ENCODE results near the gene CD19. TPM values are rescaled to one million over a fixed set of nuclear protein-coding genes. Genes with fewer than 3 reads are reported as not detected.
"Not testable (repeated sequence)": the region's sequence is repeated elsewhere in the genome, so short reads cannot be mapped to it uniquely, and the experiment has no call there.

The CD19 gene
- not detected in 2 replicates for total RNA-seq (ENCODE audit: low replicate concordance)
- long read RNA-seq = 0 reads

DNA sequence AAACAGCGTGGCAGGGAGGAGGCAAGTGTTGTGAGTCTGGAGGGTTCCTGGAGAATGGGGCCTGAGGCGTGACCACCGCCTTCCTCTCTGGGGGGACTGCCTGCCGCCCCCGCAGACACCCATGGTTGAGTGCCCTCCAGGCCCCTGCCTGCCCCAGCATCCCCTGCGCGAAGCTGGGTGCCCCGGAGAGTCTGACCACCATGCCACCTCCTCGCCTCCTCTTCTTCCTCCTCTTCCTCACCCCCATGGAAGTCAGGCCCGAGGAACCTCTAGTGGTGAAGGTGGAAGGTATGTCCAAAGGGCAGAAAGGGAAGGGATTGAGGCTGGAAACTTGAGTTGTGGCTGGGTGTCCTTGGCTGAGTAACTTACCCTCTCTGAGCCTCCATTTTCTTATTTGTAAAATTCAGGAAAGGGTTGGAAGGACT, at the start of gene CD19:
TSS of gene CD19 (plus strand) at position 171 of the 425 bp plus-strand sequence. CDS start at position 201, 30 bp downstream.
- Mint-ChIP-seq H3K4me1 (ENCODE audit: unreplicated experiment) (peaks cover 12% of the 10 kb centered on the region), H3K4me3 (no peak within 1 kb of the TSS), H3K36me3 (no peaks in the 10 kb centered on the region), H3K27ac (peak within 1 kb of the TSS; percentile 58), H3K9me3 (peaks cover 5% of the 10 kb centered on the region), H3K27me3 (no peaks in the 10 kb centered on the region)
- TF ChIP-seq, protein P1, sequence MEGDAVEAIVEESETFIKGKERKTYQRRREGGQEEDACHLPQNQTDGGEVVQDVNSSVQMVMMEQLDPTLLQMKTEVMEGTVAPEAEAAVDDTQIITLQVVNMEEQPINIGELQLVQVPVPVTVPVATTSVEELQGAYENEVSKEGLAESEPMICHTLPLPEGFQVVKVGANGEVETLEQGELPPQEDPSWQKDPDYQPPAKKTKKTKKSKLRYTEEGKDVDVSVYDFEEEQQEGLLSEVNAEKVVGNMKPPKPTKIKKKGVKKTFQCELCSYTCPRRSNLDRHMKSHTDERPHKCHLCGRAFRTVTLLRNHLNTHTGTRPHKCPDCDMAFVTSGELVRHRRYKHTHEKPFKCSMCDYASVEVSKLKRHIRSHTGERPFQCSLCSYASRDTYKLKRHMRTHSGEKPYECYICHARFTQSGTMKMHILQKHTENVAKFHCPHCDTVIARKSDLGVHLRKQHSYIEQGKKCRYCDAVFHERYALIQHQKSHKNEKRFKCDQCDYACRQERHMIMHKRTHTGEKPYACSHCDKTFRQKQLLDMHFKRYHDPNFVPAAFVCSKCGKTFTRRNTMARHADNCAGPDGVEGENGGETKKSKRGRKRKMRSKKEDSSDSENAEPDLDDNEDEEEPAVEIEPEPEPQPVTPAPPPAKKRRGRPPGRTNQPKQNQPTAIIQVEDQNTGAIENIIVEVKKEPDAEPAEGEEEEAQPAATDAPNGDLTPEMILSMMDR (conservative IDR thresholded peaks at IDR 0.05) = no peak
- DNase-seq (ENCODE audit: extremely low spot score, unreplicated experiment) = no peak

DNA sequence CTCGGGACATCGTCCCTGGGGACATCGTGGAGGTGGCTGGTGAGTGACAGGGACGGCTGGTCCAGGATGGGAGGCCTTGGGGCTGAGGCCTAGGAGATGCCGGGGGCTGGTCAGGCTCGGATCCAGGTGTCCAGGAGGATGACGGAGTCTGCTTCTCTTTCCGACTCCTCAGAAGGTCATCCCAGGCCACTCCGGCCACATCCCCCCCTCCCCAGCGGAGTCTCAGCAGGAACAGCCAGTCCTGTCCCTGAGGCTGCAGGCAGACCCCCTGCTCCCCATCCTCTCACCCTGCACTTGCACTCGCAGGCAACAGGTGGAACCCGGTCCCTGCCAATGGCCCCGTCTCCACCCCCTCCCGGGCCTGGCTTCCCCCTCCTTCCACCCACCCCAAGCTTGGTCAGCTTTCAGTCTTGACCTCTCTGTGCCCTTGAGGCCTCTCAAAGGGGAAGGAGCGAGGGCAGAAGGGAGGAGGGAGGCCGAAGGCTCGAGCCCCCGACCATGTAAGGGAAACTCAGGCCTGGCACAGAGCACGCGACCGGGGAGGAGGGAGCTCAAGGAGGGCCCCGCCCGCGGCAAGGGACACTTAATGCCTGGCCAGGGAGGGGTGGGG, 49.1 kb upstream of the CD19 start:
- no peak for DNase-seq (ENCODE audit: extremely low spot score, unreplicated experiment)
- Mint-ChIP-seq H3K9me3 (no peaks in the 10 kb centered on the region), H3K4me1 (ENCODE audit: unreplicated experiment) (peaks cover 19% of the 10 kb centered on the region), H3K36me3 (no peaks in the 10 kb centered on the region), H3K27ac (no peak overlapping the region), H3K27me3 (peaks cover 8% of the 10 kb centered on the region), H3K4me3 (peak overlapping the region; percentile 52)
- TF ChIP-seq, protein P1 (conservative IDR thresholded peaks at IDR 0.05) = peak; percentile 26

DNA sequence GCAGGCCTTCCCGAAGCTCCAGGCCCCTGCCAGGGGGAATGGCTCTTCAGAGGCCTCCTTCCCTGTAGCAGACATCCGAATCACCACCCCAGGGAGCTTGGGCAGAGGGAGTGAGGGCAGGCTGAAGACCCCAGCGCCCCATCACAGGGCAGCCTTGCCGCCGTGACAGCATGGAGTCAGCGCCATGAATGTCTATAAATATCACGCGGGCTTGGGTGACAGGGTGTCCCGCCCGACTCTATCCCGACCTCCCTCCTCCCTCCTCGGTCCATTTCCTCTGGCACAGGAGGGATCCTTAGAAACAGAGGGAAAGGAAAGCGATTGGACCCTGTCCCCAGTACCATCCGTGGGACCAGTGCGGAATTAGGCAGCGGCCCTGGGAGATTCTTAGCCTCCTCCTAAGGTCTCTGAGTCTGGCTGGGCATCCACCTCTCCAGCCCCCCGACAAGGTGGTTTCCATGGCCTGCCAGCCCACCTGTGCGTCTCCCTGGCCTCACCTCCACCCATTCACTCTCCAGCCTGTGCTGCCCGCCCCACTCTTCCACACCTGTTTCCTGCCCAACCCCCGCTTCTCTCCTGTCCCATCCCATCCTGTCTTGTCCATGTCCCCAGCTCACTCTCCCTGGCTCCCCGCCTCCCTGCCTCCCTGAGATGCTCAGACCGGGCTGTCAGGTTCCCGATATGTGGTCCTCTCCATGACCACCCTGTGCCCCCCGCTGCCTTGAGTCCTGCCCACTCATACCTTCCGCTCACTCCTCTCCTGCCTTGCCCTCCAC, 48.4 kb upstream of the CD19 start:
- no peak for DNase-seq (ENCODE audit: extremely low spot score, unreplicated experiment)
- Mint-ChIP-seq H3K27ac (no peak overlapping the region), H3K9me3 (no peaks in the 10 kb centered on the region), H3K36me3 (no peaks in the 10 kb centered on the region), H3K4me3 (no peak overlapping the region), H3K4me1 (ENCODE audit: unreplicated experiment) (peaks cover 19% of the 10 kb centered on the region), H3K27me3 (peaks cover 8% of the 10 kb centered on the region)
- TF ChIP-seq, protein P1 (conservative IDR thresholded peaks at IDR 0.05) = no peak

DNA sequence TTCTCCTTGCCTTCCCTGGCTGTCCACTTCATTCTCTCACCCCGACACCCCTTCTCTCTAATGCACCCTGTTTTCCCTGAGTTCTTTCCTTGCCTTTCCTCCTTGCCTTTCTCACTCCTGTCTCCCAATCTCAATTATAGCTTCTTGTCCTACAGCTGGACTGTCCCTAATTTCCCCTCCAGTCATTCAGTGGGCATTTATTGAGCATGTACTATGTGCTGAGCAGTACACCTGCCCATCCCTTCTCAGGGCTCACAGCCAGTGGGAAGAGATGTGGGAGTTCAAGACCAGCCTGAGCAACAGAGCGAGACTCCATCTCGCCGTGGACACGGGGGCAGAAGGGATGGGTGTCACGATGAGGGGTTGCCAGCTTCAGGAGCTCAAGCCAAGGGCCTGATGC, 47.7 kb upstream of the CD19 start:
- Mint-ChIP-seq H3K27me3 (peaks cover 8% of the 10 kb centered on the region), H3K27ac (no peak overlapping the region), H3K4me1 (ENCODE audit: unreplicated experiment) (peaks cover 19% of the 10 kb centered on the region), H3K4me3 (no peak overlapping the region), H3K9me3 (no peaks in the 10 kb centered on the region), H3K36me3 (no peaks in the 10 kb centered on the region)
- DNase-seq (ENCODE audit: extremely low spot score, unreplicated experiment) = no peak
- TF ChIP-seq, protein P1 (conservative IDR thresholded peaks at IDR 0.05) = no peak

DNA sequence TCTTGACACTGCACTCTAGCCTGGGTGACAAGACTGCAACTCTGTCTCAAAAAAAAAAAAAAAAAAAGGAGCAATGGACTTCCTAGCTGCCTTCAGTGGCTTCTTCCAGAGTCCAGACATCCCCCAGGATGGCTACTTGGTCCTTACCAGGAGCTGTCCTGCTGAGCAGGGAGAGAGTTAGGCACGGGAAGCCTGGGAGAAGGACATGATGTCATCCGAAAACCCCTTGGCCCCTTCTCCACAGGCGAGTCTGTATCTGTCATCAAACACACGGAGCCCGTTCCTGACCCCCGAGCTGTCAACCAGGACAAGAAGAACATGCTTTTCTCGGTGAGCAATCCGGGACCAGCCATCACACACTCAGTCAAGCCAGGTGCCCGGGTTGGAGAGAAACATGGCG, 44.8 kb upstream of the CD19 start:
- H3K4me1 Mint-ChIP-seq (ENCODE audit: unreplicated experiment) = peaks cover 10% of the 10 kb centered on the region
- H3K36me3 Mint-ChIP-seq = no peaks in the 10 kb centered on the region
- DNase-seq (ENCODE audit: extremely low spot score, unreplicated experiment) = no peak
- no peaks in the 10 kb centered on the region for H3K9me3 Mint-ChIP-seq
- no peaks in the 10 kb centered on the region for H3K27me3 Mint-ChIP-seq
- TF ChIP-seq, protein P1 (conservative IDR thresholded peaks at IDR 0.05) = no peak
- no peak overlapping the region for H3K27ac Mint-ChIP-seq
- no peak overlapping the region for H3K4me3 Mint-ChIP-seq

DNA sequence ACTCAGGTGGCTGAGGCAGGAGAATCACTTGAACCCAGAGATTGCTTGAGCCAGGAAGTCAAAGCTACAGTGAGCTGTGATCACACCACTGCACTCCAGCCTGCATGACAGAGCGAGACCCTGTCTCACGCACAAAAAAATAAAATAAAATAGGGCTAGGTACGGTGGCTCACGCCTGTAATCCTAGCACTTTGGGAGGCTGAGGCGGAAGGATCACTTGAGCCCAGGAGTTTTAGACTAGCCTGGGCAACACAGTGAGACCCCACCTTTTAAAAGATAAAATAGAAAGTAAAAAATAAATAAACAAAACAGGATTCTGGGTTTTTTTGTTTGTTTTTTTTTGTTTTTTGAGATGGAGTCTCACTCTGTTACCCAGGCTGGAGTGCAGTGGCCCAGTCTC, 41.4 kb upstream of the CD19 start:
- not testable (repeated sequence) for H3K4me1 Mint-ChIP-seq (ENCODE audit: unreplicated experiment); H3K27me3 Mint-ChIP-seq; H3K4me3 Mint-ChIP-seq; H3K27ac Mint-ChIP-seq; H3K36me3 Mint-ChIP-seq; DNase-seq (ENCODE audit: extremely low spot score, unreplicated experiment); H3K9me3 Mint-ChIP-seq

All from type B pancreatic cell (in vitro differentiated cells).